ENCODE data around the gene EBP.

GRCh38 chrX:48491809-48492208, 29.8 kb upstream of the EBP start:
- TF ChIP-seq CTCF (IDR thresholded peaks at IDR 0.05 in 8 of 11, conservative IDR thresholded peaks at IDR 0.05 in 3 of 11) (no peak), POLR2A (IDR thresholded peaks at IDR 0.05) (no peak)

All from spleen (tissue), 7 donors.